ENCODE measurements around the gene GPR12.

GPR12 gene
- 0 reads per million in 2 experiments for total RNA-seq

GRCh38 chr13:26759907-26760831 lies at the start of gene GPR12:
GPR12 (minus strand) TSS chr13:26760786; CDS start chr13:26759827, 959 bp downstream.
- DNase-seq (ENCODE audit: low read depth), result no peak

GRCh38 chr13:26810095-26810494 lies 49.5 kb upstream of the GPR12 start:
- DNase-seq (ENCODE audit: low read depth), result no peak

GRCh38 chr13:26806891-26807290 lies 46.3 kb upstream of the GPR12 start:
- DNase-seq (ENCODE audit: low read depth), result no peak

- DNase-seq (ENCODE audit: low read depth), result no peak
These were observed 27.4 kb upstream of the GPR12 start for GRCh38 chr13:26787961-26788360.

GRCh38 chr13:26786651-26787295 lies 26.2 kb upstream of the GPR12 start:
- no peak for DNase-seq (ENCODE audit: low read depth)

GRCh38 chr13:26785838-26786630 lies 25.4 kb upstream of the GPR12 start:
- peak; percentile 17 for DNase-seq (ENCODE audit: low read depth)

- no peak for DNase-seq (ENCODE audit: low read depth)
These were observed 24.4 kb upstream of the GPR12 start for GRCh38 chr13:26784704-26785639.

GRCh38 chr13:26780411-26780810 lies 19.8 kb upstream of the GPR12 start:
- DNase-seq (ENCODE audit: low read depth), result no peak

- no peak for DNase-seq (ENCODE audit: low read depth)
These were observed 18.7 kb upstream of the GPR12 start for GRCh38 chr13:26779321-26779720.

- DNase-seq (ENCODE audit: low read depth), result no peak
These were observed 11.9 kb upstream of the GPR12 start for GRCh38 chr13:26772531-26772930.

- DNase-seq (ENCODE audit: low read depth), result no peak
These were observed 11.2 kb upstream of the GPR12 start for GRCh38 chr13:26771796-26772195.

- DNase-seq (ENCODE audit: low read depth), result no peak
These were observed 2.3 kb upstream of the GPR12 start for GRCh38 chr13:26762745-26763345.

- DNase-seq (ENCODE audit: low read depth), result no peak
These were observed 421 bp upstream of the GPR12 start for GRCh38 chr13:26760832-26761582.

- DNase-seq (ENCODE audit: low read depth), result no peak
These were observed 1.2 kb downstream of the GPR12 start for GRCh38 chr13:26759249-26759906.

GRCh38 chr13:26758496-26759157 lies 2.0 kb downstream of the GPR12 start:
- DNase-seq (ENCODE audit: low read depth), result no peak

- DNase-seq (ENCODE audit: low read depth), result no peak
These were observed 3.6 kb downstream of the GPR12 start for GRCh38 chr13:26756961-26757360.

GRCh38 chr13:26752671-26753070 lies 7.9 kb downstream of the GPR12 start:
- DNase-seq (ENCODE audit: low read depth), result no peak

GRCh38 chr13:26749905-26750304 lies 10.7 kb downstream of the GPR12 start:
- no peak for DNase-seq (ENCODE audit: low read depth)

- DNase-seq (ENCODE audit: low read depth), result no peak
These were observed 11.3 kb downstream of the GPR12 start for GRCh38 chr13:26749285-26749684.

Data from T follicular helper cell (primary cell).